GM12873 (cell line): ENCODE results near the gene NR1H2.

Experiments used
- TF ChIP-seq, protein P1 (sequence below): IDR thresholded peaks from 2 replicates; pipeline ENCODE4 v1.5.1; 2012; ENCODE audit warnings: low read depth, mild to moderate bottlenecking, moderate library complexity, low read length, control low read depth; ENCODE audit not compliant: insufficient read depth; ENCODE audit errors: missing control alignments

The NR1H2 gene

DNA sequence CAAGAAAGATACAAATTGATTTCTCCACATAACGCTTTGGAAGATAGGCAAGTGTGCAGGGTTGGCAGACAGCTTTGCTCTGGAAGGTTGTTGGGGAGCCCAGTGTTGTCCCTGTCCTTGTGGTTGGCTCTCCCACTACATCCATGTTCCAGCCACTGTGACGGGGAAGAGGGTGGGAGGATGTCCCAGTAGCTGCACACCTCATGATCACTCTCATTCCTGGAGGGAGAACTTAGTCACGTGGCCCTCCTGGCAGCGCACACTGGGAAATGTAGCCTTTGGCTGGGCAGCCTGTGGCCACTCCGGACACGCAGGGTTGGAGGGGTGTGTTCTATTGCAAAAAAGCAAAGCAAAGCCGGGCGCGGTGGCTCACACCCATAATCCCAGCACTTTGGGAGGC is 17.8 kb downstream of the NR1H2 start:
- TF ChIP-seq, protein P1, sequence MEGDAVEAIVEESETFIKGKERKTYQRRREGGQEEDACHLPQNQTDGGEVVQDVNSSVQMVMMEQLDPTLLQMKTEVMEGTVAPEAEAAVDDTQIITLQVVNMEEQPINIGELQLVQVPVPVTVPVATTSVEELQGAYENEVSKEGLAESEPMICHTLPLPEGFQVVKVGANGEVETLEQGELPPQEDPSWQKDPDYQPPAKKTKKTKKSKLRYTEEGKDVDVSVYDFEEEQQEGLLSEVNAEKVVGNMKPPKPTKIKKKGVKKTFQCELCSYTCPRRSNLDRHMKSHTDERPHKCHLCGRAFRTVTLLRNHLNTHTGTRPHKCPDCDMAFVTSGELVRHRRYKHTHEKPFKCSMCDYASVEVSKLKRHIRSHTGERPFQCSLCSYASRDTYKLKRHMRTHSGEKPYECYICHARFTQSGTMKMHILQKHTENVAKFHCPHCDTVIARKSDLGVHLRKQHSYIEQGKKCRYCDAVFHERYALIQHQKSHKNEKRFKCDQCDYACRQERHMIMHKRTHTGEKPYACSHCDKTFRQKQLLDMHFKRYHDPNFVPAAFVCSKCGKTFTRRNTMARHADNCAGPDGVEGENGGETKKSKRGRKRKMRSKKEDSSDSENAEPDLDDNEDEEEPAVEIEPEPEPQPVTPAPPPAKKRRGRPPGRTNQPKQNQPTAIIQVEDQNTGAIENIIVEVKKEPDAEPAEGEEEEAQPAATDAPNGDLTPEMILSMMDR, result no peak

DNA sequence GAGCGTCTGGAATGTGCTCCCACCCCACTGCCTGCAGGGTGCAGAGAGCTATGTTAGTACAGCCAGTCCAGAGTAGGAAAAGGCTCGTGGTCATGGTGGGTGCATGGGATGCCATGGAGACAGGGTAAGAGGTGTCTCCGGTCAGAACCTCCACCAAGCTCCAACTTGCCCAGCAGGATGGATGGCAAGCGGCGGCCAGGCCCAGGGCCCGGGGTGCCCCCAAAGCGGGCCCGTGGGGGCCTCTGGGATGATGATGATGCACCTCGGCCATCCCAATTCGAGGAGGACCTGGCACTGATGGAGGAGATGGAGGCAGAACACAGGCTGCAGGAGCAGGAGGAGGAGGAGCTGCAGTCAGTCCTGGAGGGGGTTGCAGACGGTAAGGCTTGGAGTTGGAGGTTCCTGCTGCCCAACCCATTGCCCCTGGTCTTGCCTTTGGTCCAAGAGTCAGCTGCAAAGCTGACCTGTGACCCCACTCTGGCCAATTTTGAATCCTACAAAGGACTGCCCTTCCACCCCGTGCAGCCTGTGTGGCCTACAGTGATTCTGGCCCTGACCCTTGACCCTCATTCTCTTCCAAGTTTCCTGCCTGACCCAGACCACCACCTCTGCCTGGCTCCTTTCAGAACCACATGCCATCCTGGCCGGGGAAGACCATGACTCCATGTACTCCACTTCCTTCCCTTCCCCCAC is 22.6 kb downstream of the NR1H2 start:
- TF ChIP-seq, protein P1, result no peak

DNA sequence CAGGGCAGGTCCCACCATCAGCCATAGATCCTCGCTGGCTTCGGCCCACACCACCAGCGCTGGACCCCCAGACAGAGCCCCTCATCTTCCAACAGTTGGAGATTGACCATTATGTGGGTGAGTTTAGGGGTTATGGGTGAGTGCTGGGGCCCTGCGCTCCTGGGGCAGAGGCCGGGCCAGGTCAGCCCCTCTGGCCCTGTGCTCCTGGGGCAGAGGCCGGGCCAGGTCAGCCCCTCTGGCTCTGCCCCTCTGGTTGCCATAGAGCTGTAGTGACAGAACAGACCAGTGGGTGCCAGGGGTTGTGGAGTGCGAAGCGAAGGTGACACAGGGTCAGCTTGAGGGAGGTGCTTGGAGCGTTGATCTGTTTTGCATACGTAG is 23.1 kb downstream of the NR1H2 start:
- TF ChIP-seq, protein P1, result no peak

DNA sequence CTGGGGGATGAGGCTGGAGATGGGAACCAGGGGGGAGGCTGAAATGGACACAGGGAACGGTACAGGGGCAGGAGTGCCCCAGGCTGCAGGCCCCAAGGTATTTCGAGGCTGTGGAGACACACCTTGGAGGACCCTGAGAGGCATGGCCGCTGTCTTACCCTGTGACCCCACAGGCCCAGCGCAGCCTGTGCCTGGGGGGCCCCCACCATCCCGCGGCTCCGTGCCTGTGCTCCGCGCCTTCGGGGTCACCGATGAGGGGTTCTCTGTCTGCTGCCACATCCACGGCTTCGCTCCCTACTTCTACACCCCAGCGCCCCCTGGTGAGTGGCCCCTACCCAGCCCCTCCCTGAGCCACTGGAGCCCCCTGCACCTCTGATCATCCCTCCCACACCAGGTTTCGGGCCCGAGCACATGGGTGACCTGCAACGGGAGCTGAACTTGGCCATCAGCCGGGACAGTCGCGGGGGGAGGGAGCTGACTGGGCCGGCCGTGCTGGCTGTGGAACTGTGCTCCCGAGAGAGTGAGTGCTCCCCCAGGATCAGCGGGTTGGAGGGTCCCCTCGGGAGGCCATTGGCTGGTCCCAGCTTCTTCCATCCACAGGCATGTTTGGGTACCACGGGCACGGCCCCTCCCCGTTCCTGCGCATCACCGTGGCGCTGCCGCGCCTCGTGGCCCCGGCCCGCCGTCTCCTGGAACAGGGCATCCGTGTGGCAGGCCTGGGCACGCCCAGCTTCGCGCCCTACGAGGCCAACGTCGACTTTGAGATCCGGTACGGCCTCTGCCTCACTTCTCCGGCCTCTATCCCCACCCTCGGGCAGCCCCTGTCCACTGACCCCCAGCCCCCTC is 25.6 kb downstream of the NR1H2 start:
- TF ChIP-seq, protein P1, result peak; percentile 5

DNA sequence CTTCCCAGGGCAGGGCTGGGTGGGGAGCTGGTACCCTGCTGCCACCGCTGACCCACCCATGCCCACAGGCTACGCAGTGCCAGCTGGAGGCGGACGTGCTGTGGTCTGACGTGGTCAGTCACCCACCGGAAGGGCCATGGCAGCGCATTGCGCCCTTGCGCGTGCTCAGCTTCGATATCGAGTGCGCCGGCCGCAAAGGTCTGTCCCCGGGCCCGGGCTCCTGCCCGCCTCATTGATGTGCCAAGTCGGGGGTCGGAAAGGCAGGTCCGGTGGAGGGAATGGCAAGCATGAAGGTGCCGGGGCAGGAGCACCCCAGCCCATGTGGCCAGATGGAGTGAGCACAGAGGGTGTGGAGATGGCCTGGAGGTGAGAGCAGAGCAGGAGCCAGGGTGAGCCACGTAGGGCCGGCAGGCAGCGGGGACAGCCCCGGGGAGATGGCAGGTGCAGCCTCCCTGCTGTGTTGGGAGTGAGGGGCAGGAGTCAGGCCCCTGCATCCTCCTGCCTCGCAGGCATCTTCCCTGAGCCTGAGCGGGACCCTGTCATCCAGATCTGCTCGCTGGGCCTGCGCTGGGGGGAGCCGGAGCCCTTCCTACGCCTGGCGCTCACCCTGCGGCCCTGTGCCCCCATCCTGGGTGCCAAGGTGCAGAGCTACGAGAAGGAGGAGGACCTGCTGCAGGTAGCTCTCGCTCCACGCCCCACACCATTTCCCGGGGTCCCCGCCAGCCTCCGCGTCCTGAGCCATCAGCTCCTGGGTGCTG is 26.5 kb downstream of the NR1H2 start:
- TF ChIP-seq, protein P1, result no peak

DNA sequence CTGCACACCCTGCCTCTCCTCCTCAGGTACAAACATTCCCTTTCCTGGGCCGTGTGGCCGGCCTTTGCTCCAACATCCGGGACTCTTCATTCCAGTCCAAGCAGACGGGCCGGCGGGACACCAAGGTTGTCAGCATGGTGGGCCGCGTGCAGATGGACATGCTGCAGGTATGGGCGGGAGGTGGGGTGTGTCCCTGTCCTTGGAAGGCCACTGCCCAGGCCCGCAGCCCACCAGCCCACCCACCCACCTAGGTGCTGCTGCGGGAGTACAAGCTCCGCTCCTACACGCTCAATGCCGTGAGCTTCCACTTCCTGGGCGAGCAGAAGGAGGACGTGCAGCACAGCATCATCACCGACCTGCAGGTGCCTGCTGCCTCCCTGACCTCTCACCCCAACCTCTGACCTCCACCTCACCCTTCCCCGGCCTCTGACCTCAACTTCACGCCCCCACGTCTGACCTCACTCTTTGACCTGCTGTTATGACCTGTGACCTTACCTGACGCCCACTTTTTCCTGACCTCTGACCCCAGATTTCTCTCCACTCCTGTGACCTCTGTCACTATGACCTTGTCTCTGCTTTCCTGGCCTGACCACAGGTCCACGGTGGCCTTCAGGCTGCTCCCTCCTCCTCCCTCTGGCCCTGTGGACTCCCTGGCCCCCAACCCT is 30.0 kb downstream of the NR1H2 start:
- TF ChIP-seq, protein P1, result no peak

DNA sequence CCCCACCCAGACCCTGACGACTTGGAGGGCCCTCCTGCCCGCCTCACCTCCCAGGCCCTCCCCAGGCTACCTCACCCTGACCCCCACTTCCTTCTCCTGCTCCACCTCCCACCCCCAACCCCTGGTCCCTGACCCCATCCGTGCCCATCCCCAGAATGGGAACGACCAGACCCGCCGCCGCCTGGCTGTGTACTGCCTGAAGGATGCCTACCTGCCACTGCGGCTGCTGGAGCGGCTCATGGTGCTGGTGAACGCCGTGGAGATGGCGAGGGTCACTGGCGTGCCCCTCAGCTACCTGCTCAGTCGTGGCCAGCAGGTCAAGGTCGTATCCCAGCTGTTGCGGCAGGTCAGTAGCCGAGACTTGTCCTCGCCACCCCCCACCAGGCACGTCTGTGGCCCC is 30.6 kb downstream of the NR1H2 start:
- TF ChIP-seq, protein P1, result no peak
